ENCODE results near the gene GHR. TPM values are rescaled to one million over a fixed set of nuclear protein-coding genes. Genes with fewer than 3 reads are reported as not detected.

GHR gene
- total RNA-seq, 2 experiments from 2014 or later: not detected

DNA sequence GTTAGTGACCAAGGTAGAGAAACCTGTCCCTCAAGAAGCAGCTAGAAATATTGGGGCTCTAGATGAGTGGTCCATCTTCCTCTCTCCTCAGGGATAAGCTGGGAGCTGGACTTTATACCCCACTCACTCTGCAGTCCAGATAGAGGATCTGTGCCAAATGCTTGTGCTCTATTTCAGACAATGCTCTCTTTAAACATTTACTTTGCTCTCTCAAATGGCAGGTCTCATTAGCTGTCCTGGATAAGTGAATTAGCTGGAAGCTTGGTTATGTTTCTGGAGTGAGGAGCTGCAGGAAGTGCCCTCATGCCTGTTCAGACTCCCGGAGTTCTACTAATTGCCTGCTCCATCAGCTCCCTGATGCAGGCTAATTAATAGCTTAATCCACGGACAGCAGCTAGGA is 182.3 kb downstream of the GHR start:
- Histone ChIP-seq H3K4me1 (ENCODE audit: insufficient read depth, low read length, poor library complexity, severe bottlenecking) (no peaks in the 10 kb centered on the region), H2AFZ (ENCODE audit: low read length) (no peak overlapping the region), H3K4me3 (ENCODE audit: low read depth, low read length, poor library complexity, severe bottlenecking) (no peak overlapping the region), H3K27ac (ENCODE audit: low read depth, low read length, poor library complexity, severe bottlenecking) (no peak overlapping the region), H3K9me3 (ENCODE audit: low read length) (no peaks in the 10 kb centered on the region), H3K79me2 (ENCODE audit: insufficient read depth, low read depth, low read length) (no peaks in the 10 kb centered on the region), H3K4me2 (ENCODE audit: low read length) (no peak overlapping the region), H4K20me1 (ENCODE audit: insufficient read depth, low read length) (no peaks in the 10 kb centered on the region), H3K36me3 (ENCODE audit: insufficient read depth, low read length) (no peaks in the 10 kb centered on the region), H3K9me2 (ENCODE audit: insufficient read depth, low read length) (no peaks in the 10 kb centered on the region)
- no TSS peak for BruUV-seq (replicated peaks)
- no peak for TF ChIP-seq EZH2phosphoT487 (IDR thresholded peaks at IDR 0.05; ENCODE audit: borderline replicate concordance, low read depth, low read length)
- TF ChIP-seq, protein P1, sequence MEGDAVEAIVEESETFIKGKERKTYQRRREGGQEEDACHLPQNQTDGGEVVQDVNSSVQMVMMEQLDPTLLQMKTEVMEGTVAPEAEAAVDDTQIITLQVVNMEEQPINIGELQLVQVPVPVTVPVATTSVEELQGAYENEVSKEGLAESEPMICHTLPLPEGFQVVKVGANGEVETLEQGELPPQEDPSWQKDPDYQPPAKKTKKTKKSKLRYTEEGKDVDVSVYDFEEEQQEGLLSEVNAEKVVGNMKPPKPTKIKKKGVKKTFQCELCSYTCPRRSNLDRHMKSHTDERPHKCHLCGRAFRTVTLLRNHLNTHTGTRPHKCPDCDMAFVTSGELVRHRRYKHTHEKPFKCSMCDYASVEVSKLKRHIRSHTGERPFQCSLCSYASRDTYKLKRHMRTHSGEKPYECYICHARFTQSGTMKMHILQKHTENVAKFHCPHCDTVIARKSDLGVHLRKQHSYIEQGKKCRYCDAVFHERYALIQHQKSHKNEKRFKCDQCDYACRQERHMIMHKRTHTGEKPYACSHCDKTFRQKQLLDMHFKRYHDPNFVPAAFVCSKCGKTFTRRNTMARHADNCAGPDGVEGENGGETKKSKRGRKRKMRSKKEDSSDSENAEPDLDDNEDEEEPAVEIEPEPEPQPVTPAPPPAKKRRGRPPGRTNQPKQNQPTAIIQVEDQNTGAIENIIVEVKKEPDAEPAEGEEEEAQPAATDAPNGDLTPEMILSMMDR (conservative IDR thresholded peaks at IDR 0.05; ENCODE audit: low read length): no peak
- POLR2A ChIA-PET: interaction anchor here (0.8 to 1.1 kb wide), 2 partner anchors 12 to 16 kb away, joined by 3 read pairs; no protein-coding TSS in a partner anchor
- no peak for DNase-seq (ENCODE audit: low spot score)
- CTCF ChIA-PET (ENCODE audit: unreplicated experiment): no interaction called here
- intact Hi-C loops (cut with micrococcal nuclease; ENCODE audit: unreplicated experiment): no loop called here

DNA sequence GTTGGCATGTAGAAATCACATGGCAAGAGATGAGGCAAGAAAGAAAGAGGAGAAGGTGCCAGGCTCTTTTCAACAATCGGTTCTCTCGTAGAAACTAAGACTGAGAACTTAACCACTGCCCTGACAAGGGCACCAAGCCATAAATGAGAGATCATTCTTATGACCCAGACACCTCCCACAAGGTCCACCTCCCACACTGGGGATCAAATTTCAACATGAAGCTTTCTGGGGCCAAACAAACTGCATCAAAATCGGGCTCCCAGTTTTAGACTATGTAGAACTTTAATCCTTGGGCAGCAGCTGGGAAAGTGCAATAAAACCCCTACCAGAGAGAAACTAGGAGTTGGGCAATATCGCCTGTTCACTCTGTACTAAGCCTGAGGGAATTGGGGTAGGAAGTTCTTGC is 183.2 kb downstream of the GHR start:
- intact Hi-C loops (cut with micrococcal nuclease; ENCODE audit: unreplicated experiment): no loop called here
- ChIA-PET CTCF (ENCODE audit: unreplicated experiment) (no interaction called here), POLR2A (interaction anchor here (0.7 kb wide), 1 partner anchor 163 kb away, joined by 3 read pairs; no protein-coding TSS in a partner anchor)
- Histone ChIP-seq H3K4me1 (ENCODE audit: insufficient read depth, low read length, poor library complexity, severe bottlenecking) (no peaks in the 10 kb centered on the region), H3K4me3 (ENCODE audit: low read depth, low read length, poor library complexity, severe bottlenecking) (no peak overlapping the region), H3K27ac (ENCODE audit: low read depth, low read length, poor library complexity, severe bottlenecking) (no peak overlapping the region), H3K9me3 (ENCODE audit: low read length) (no peaks in the 10 kb centered on the region), H3K79me2 (ENCODE audit: insufficient read depth, low read depth, low read length) (no peaks in the 10 kb centered on the region), H3K9me2 (ENCODE audit: insufficient read depth, low read length) (no peaks in the 10 kb centered on the region), H3K4me2 (ENCODE audit: low read length) (no peak overlapping the region), H4K20me1 (ENCODE audit: insufficient read depth, low read length) (no peaks in the 10 kb centered on the region), H3K36me3 (ENCODE audit: insufficient read depth, low read length) (no peaks in the 10 kb centered on the region), H2AFZ (ENCODE audit: low read length) (no peak overlapping the region)
- TF ChIP-seq, protein P1 (conservative IDR thresholded peaks at IDR 0.05; ENCODE audit: low read length): no peak
- no peak for TF ChIP-seq EZH2phosphoT487 (IDR thresholded peaks at IDR 0.05; ENCODE audit: borderline replicate concordance, low read depth, low read length)
- no peak for DNase-seq (ENCODE audit: low spot score)
- BruUV-seq (replicated peaks): no TSS peak

DNA sequence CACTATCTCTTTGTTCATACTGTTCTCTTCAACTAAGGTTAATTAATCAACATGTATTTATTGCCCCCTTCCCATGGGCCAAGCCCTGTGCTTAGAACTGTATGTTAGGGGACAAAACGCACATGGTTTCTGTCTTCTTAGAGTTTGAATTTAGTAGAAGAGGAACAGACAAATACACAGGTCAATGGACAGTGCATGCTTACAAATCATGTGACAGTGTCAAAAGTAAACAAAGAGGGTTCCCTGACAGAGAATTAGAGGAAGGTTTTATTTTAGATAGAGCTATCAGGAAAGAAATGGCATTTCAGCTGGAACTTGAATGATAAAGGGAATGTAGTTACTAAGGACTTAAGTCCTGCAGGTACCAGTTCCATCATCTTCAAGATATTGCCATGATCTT is 188.2 kb downstream of the GHR start:
- Histone ChIP-seq H3K27ac (ENCODE audit: low read depth, low read length, poor library complexity, severe bottlenecking) (no peak overlapping the region), H3K79me2 (ENCODE audit: insufficient read depth, low read depth, low read length) (no peaks in the 10 kb centered on the region), H3K4me3 (ENCODE audit: low read depth, low read length, poor library complexity, severe bottlenecking) (no peak overlapping the region), H3K9me3 (ENCODE audit: low read length) (no peaks in the 10 kb centered on the region), H3K9me2 (ENCODE audit: insufficient read depth, low read length) (no peaks in the 10 kb centered on the region), H4K20me1 (ENCODE audit: insufficient read depth, low read length) (no peaks in the 10 kb centered on the region), H3K4me2 (ENCODE audit: low read length) (no peak overlapping the region), H2AFZ (ENCODE audit: low read length) (no peak overlapping the region), H3K36me3 (ENCODE audit: insufficient read depth, low read length) (no peaks in the 10 kb centered on the region), H3K4me1 (ENCODE audit: insufficient read depth, low read length, poor library complexity, severe bottlenecking) (no peaks in the 10 kb centered on the region)
- ChIA-PET CTCF (ENCODE audit: unreplicated experiment) (interaction anchor here (0.7 kb wide), 1 partner anchor 10 kb away, joined by 3 read pairs; no protein-coding TSS in a partner anchor), POLR2A (interaction anchor here (0.6 kb wide), 1 partner anchor 725 kb away, joined by 3 read pairs; no protein-coding TSS in a partner anchor)
- DNase-seq (ENCODE audit: low spot score): no peak
- TF ChIP-seq EZH2phosphoT487 (IDR thresholded peaks at IDR 0.05; ENCODE audit: borderline replicate concordance, low read depth, low read length): no peak
- TF ChIP-seq, protein P1 (conservative IDR thresholded peaks at IDR 0.05; ENCODE audit: low read length): no peak
- BruUV-seq (replicated peaks): no TSS peak
- intact Hi-C loops (cut with micrococcal nuclease; ENCODE audit: unreplicated experiment): no loop called here
